GM12872 (cell line): ENCODE data around the gene PCP2.

Source experiments
- TF ChIP-seq, protein P1 (sequence below): IDR thresholded peaks from 3 replicates; pipeline ENCODE4 v1.5.1; 2011; ENCODE audit warnings: low read depth, mild to moderate bottlenecking, low read length, moderate library complexity; ENCODE audit not compliant: insufficient read depth

Gene PCP2

DNA sequence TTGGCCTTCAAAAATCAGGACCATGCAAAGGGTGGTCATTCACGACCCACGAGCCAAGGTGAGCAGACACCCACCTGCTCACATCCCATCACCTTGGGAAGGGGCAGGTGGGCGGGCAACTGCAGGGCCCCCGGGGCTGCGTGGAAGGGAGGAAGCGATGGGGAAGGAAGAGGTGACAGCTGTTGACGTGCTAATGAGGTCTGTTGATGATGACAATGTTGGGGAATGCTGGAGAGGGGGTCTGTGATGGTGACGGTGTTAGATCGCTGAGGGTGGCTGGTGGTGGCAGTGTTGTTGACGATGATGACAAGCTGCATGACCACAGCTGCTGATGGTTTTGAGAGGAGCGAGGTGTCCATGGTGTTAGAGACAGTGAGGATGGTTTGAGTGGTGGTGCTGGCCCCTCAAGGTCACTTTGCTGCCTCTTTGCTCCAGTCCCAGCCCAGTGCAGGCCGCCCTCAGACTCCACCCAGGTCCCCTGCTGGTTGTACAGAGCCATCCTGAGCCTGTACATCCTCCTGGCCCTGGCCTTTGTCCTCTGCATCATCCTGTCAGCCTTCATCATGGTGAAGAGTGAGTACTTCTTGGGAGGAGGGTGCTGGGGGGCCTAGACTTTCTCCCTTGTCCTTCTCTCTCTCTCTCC lies 44.3 kb upstream of the PCP2 start:
- TF ChIP-seq, protein P1, sequence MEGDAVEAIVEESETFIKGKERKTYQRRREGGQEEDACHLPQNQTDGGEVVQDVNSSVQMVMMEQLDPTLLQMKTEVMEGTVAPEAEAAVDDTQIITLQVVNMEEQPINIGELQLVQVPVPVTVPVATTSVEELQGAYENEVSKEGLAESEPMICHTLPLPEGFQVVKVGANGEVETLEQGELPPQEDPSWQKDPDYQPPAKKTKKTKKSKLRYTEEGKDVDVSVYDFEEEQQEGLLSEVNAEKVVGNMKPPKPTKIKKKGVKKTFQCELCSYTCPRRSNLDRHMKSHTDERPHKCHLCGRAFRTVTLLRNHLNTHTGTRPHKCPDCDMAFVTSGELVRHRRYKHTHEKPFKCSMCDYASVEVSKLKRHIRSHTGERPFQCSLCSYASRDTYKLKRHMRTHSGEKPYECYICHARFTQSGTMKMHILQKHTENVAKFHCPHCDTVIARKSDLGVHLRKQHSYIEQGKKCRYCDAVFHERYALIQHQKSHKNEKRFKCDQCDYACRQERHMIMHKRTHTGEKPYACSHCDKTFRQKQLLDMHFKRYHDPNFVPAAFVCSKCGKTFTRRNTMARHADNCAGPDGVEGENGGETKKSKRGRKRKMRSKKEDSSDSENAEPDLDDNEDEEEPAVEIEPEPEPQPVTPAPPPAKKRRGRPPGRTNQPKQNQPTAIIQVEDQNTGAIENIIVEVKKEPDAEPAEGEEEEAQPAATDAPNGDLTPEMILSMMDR: peak; percentile 26; the same call in 1 of the 3 replicates

DNA sequence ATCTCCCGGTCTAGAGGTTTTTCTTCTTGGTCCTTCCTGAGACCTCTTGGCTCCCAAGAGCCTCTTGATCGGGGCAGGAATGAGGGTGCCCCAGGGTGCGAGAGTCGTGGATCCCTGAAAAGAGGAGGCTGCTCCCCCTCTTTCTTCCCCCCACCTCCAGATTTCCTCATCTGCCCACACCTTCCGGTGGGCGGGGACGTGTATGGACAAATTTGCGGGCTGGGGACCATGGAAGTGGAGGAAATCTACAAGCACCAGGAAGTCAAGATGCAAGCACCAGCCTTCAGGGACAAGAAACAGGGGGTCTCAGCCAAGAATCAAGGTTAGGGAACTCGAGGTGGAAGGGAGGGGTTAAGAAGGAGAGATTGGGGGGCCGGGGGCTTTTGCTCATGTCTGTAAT lies 43.3 kb upstream of the PCP2 start, which contains the start of gene MCEMP1:
Gene MCEMP1, plus strand, starts transcription at position 237 of the 400 bp plus-strand sequence. Its CDS starts 31 bp downstream, at position 268.
- TF ChIP-seq, protein P1: no peak

DNA sequence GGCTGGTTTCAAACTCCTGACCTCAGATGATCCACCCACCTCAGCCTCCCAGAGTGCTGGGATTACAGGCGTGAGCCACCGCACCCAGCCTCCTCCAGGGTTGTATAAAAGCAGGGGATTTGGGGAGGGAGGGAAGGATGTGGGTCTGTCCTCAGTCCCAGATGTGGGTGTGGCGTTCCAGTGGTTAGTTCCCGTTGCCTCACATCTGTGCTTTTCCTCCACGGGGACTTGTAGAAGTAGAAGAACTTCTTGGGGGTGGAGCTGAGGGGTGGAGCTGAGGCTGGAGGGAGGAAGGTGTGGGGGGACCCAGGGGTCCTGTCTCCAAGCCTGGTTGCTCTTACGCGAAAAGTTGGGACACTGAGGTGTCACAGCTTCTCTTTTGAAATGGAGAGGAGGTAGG lies 42.9 kb upstream of the PCP2 start:
- TF ChIP-seq, protein P1: no peak

DNA sequence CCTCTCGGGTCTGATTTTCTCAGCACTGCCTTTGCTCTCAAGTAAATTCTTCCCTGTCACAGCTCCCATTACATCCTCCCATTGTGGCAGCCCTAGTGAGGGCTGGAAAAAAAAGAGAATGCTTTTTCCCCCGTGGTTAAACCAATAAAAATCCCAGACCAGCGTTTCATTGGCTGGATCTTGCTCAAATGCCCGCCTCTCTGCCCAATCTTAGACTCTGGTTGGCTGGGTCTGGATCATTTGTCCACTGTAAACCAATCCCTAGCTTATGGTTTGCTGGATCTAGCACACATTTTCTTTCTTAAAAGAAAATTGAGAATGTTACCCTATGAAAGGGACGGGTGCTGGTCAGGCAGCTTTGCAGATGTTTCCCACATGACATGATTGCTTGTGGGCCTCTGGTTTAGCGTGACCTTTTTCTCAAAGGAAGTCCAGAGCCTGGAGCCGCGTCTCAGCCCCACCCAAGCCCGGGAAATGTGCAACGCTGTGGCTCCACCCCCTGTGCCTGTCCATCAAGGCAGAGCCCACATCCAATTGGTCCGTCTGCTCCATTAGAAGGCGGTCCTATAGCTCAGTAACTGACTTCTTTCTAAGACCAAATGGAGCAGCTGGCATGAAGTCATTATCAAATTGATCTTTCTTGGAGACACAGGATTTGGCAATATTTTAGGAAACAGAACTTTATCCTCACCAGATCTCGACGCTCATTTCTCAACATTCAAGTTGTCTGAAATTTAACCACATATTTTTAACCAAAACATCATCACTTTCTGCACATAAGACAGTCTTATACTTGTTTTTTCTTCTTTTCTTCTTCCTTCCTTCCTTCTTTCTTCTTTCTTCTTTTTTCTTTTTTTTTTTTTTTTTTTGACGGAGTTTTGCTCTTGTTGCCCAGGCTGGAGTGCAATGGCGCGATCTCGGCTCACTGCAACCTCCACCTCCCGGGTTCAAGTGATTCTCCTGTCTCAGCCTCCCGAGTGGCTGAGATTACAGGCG lies 40.8 kb upstream of the PCP2 start:
- TF ChIP-seq, protein P1: no peak

DNA sequence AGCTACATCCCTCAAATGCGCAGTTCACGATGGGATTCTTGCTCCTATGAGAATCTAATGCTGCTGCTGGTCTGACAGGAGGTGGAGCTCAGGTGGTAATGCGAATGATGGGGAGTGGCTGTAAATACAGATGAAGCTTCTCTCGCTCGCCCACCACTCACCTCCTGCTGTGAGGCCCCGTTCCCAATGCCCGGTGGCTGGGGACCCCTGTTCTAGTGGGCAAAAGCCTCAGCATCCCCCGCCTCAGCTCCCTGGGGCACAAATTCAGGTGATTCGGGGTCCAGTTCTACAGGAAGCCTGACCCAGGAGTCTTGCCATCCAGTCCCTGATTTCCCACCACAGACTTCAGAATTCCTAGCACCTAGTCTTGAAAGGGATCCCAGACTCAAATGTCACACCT lies 39.0 kb upstream of the PCP2 start:
- TF ChIP-seq, protein P1: no peak

DNA sequence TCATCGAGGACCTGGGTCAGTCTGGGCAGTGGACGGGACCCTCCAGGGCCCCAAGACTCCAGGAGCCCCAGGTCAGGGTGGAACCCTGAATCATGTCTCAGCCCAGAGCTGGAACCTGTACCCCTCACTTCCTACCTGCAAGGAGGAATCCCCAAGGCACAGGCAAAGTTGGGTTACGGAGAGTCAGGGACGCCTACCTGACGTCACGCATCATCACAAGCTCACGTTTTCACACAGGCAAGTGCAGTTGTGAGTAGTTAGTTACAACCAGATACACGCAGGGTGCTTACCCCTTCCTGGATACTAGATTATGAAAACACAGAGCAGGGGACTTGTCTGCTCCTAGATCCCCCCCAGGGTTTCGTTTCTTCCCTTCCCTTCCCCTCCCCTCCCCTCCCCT lies 37.3 kb upstream of the PCP2 start:
- TF ChIP-seq, protein P1: no peak

DNA sequence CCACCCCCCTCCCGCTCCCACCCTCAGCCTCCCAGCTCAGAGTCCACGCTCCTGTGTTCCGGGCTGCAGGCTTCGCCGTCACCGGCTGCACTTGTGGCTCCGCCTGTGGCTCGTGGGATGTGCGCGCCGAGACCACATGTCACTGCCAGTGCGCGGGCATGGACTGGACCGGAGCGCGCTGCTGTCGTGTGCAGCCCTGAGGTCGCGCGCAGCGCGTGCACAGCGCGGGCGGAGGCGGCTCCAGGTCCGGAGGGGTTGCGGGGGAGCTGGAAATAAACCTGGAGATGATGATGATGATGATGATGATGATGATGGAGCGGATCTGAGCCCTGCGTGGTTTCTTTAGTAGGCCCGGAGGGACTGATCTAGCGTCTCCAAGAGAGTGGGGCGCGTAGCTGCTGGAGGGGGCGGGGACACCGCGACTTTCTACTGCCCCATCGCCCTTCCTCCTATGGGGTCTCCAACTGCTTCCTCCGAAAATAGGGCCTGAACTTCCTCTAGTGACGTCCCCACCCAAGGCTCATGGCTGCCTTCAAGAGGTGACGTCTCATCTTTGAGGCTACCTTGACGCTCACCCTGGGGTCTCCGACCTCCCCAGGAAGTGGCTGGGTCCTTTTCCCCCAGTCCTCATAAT lies 36.7 kb upstream of the PCP2 start:
- TF ChIP-seq, protein P1: no peak
